Adrenal gland (tissue), 5 donors: ENCODE results near the gene SLC45A2.

Experiments
- POLR2A ChIP-seq, 2 donors: fragments of 450-650 bp; IDR thresholded peaks; one replicate each; pipeline ENCODE4 v1.6.1; 2017; ENCODE audit warnings: antibody characterized with exemption in 2 of 2, mild to moderate bottlenecking in 2 of 2, moderate library complexity in 1 of 2
- TF ChIP-seq, protein P1 (sequence below), 6 experiments: fragments of 450-650 bp in 4 of 6; fragments of 200-600 bp in 2 of 6; sonication (generic) in 1 of 6; IDR thresholded peaks; 1 replicate in 5 of 6; 2 replicates in 1 of 6; pipeline versions ENCODE4 v1.5.1 to v1.8.0; 2016 to 2021; ENCODE audit warnings: antibody characterized with exemption in 6 of 6, mild to moderate bottlenecking in 2 of 6, moderate library complexity in 1 of 6
- donor health status: DM: no; HTN: no; CAD: no.

DNA sequence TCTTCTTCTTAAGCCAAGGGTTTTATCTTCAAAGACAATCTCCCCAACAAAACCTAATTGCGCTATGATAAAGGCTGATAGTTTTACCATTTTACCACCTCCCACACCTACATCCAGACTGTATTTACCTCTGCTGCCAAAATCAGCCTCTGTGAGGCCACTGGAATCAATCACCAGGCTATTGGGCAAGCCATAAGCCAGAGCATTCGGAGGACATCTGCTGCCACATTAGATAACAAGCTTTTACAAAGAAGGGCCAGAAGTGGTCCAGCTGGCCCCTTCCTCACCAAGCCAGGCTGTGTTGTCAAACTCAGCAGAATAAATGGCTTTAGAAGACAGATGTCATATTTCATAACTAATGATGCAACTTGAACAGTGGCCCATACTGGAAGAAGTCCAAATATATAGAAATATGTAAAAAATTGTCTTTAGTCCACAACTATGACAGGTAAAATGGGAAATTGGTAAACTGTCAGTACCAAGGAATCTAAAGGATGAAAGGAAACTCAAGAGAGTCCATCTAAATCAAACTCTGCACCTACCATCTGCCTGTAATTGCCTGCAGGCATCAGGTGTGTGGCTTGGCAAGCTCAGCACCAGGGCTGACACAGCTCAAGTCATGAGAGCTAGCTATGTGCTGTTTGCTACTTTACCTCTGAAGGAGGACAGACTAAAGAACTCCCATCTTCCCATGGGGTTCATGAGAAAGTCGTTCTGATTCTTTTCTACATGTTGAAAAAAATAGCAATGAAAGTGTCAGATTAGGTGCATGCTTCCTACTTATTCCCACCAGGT, 16.1 kb downstream of the SLC45A2 start:
- TF ChIP-seq, protein P1, sequence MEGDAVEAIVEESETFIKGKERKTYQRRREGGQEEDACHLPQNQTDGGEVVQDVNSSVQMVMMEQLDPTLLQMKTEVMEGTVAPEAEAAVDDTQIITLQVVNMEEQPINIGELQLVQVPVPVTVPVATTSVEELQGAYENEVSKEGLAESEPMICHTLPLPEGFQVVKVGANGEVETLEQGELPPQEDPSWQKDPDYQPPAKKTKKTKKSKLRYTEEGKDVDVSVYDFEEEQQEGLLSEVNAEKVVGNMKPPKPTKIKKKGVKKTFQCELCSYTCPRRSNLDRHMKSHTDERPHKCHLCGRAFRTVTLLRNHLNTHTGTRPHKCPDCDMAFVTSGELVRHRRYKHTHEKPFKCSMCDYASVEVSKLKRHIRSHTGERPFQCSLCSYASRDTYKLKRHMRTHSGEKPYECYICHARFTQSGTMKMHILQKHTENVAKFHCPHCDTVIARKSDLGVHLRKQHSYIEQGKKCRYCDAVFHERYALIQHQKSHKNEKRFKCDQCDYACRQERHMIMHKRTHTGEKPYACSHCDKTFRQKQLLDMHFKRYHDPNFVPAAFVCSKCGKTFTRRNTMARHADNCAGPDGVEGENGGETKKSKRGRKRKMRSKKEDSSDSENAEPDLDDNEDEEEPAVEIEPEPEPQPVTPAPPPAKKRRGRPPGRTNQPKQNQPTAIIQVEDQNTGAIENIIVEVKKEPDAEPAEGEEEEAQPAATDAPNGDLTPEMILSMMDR (IDR thresholded peaks at IDR 0.05), result no peak
- TF ChIP-seq POLR2A (IDR thresholded peaks at IDR 0.05), result no peak
